ENCODE measurements around the gene NPRL2.

Gene NPRL2

GRCh38 chr3:50354186-50354764 is 3.7 kb upstream of the NPRL2 start:
- TF ChIP-seq CTCF (IDR thresholded peaks at IDR 0.05; ENCODE audit: low read depth, low read length), result no peak
- no peak overlapping the region for H3K4me3 ChIP-seq (ENCODE audit: low read depth, low read length)

GRCh38 chr3:50353245-50354004 is 2.9 kb upstream of the NPRL2 start:
- H3K4me3 ChIP-seq (ENCODE audit: low read depth, low read length), result no peak overlapping the region
- TF ChIP-seq CTCF (IDR thresholded peaks at IDR 0.05; ENCODE audit: low read depth, low read length), result no peak

- no peak overlapping the region for H3K4me3 ChIP-seq (ENCODE audit: low read depth, low read length)
- TF ChIP-seq CTCF (IDR thresholded peaks at IDR 0.05; ENCODE audit: low read depth, low read length), result 0 out of 2 replicates have a peak, but pooled peaks have one; percentile 14
Observed at GRCh38 chr3:50352781-50353180, 2.2 kb upstream of the NPRL2 start.

GRCh38 chr3:50351323-50351697 is 735 bp upstream of the NPRL2 start:
- peak overlapping the region; percentile 72 for H3K4me3 ChIP-seq (ENCODE audit: low read depth, low read length)
- TF ChIP-seq CTCF (IDR thresholded peaks at IDR 0.05; ENCODE audit: low read depth, low read length), result no peak

GRCh38 chr3:50350213-50350526 is 405 bp downstream of the NPRL2 start:
- peak overlapping the region; percentile 72 for H3K4me3 ChIP-seq (ENCODE audit: low read depth, low read length)
- no peak for TF ChIP-seq CTCF (IDR thresholded peaks at IDR 0.05; ENCODE audit: low read depth, low read length)

- H3K4me3 ChIP-seq (ENCODE audit: low read depth, low read length), result no peak overlapping the region
- peak; percentile 44; the same call in 1 of the 2 replicates for TF ChIP-seq CTCF (IDR thresholded peaks at IDR 0.05; ENCODE audit: low read depth, low read length)
Observed at GRCh38 chr3:50347187-50347813, 3.3 kb downstream of the NPRL2 start.

GRCh38 chr3:50345586-50346234 is 4.9 kb downstream of the NPRL2 start, which contains the start of gene ZMYND10:
ZMYND10 (minus strand) TSS chr3:50345732; CDS start chr3:50345579, 153 bp downstream.
- no peak for TF ChIP-seq CTCF (IDR thresholded peaks at IDR 0.05; ENCODE audit: low read depth, low read length)
- peak within 1 kb of the TSS; percentile 54 for H3K4me3 ChIP-seq (ENCODE audit: low read depth, low read length)
